Retinal pigment epithelial cell (primary cell): ENCODE measurements around the gene CD247.

Source experiments
- DNase-seq: peaks from one replicate; pipeline ENCODE4 v3.0.0-alpha.2; 2010; ENCODE audit warnings: low read depth
- H3K4me3 ChIP-seq: 2 replicates; pipeline ENCODE4 v1.5.1; 2011; ENCODE audit warnings: mild to moderate bottlenecking, low read length, control low read depth, moderate library complexity
- CTCF ChIP-seq: conservative IDR thresholded peaks from 2 replicates; pipeline ENCODE4 v1.5.1; 2011; ENCODE audit warnings: low read depth, low read length, control low read depth, inconsistent platforms

The CD247 gene

GRCh38 chr1:167454894-167455785, 63.2 kb downstream of the CD247 start:
- TF ChIP-seq CTCF: no peak
- peak overlapping the region; percentile 59 for H3K4me3 ChIP-seq
- no peak for DNase-seq

GRCh38 chr1:167454304-167454893, 63.9 kb downstream of the CD247 start:
- no peak for TF ChIP-seq CTCF
- peak overlapping the region; percentile 59 for H3K4me3 ChIP-seq

DNA sequence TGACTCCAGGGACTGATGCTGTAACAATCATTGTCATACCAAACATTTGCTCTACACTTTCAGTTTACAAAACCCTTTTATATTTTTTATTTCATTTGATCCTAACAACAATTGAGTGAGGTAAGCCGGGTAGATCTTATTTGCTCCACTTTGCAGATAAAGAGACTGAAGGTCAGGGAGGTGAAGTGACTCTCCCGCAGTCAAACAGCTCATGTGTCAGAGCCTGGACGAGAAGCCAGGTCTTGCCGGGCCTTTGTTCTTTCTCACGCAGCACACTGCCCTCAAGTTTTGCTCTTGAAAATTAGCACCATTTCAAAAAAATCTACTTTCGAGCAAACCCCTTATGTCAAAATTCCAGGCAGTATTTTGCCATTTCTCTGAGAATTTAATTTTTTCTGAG, 65.2 kb downstream of the CD247 start:
- TF ChIP-seq CTCF: no peak
- H3K4me3 ChIP-seq: no peak overlapping the region
- no peak for DNase-seq

More at GRCh38 chr1:167454304-167454893, 63.9 kb downstream of the CD247 start:
- no peak for DNase-seq

DNA sequence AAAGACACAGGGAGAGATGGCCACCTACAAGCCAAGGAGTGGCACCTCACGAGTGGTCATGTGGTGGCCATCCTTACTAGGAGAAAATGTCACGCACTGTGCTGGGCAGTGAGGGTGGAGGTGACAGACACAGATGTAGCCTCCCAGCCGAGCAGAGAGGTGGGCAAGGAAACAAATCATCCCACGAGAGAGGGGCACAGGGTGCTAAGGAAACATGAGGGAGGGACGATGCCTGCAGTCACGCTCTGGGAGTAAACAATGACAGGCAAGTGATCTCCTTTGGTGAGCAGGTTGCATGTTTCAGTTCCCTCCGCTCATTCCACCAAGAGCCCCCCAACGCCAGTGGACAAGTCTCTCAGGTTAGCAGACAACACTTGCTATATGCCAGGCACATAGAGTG, 65.8 kb downstream of the CD247 start:
- H3K4me3 ChIP-seq: no peak overlapping the region
- TF ChIP-seq CTCF: no peak
- no peak for DNase-seq

- no peak for DNase-seq
- TF ChIP-seq CTCF: no peak
- no peak overlapping the region for H3K4me3 ChIP-seq
Measured at GRCh38 chr1:167450843-167451242, 67.5 kb downstream of the CD247 start.

DNA sequence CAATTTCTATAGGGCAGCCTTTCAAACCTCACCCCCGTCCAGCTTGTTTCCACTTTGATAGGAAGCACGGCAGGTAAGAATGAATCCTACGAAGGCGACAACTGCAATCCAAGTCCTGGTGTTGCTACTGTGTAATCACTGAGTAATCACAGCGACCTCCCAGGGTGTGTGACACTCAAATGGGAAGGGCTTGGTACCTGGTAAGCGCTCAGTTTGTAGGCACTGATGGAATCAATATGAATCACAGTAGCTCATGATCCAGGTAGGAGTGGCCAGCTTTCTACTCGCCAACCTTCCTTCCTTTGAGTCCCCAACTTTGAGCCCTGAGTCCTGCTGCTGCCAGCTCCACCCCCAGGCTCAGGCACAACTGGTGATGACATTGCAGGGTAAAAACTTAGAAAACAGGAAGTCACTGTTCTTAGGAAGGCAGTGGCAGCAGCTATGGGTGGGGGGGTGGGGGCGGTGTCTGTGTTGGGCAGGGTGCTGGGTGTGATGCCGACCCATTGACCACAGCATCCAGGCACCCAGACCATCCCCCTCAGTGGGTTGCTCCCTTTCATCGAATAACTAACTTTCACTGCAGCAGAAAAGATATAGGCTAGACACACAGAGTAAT, 70.7 kb downstream of the CD247 start:
- no peak for TF ChIP-seq CTCF
- no peak for DNase-seq
- H3K4me3 ChIP-seq: no peak overlapping the region

DNA sequence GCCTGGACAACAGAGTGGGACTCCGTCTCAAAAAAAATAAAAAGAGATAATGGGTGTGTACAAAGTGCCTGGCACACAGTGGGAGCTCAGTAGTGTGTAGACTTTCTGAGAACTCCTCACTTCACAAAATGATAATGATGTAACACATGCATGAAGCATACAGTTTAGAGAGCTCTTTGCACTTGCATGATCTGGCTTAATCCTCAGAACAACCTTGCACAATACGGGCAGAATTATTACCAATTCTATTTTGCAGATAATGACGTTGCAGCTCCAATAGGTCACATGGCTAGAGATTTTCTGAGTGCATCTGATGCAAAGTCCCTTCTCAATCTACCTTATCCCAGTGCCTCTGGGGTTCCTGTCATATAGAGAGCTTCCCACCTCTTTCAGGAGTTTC, 71.4 kb downstream of the CD247 start:
- DNase-seq: no peak
- H3K4me3 ChIP-seq: no peak overlapping the region
- no peak for TF ChIP-seq CTCF
